Fibroblast of skin of scalp (primary cell): ENCODE measurements around the gene TM4SF18.

ENCODE experiments used
- DNase-seq: peaks from one replicate; pipeline ENCODE4 v3.0.0-alpha.2; 2013

TM4SF18 gene

GRCh38 chr3:149283401-149283800, 50.0 kb downstream of the TM4SF18 start:
- no peak for DNase-seq

GRCh38 chr3:149282836-149283235, 50.6 kb downstream of the TM4SF18 start:
- DNase-seq: no peak

- no peak for DNase-seq
Measured at GRCh38 chr3:149282322-149282721, 51.1 kb downstream of the TM4SF18 start.

- no peak for DNase-seq
Measured at GRCh38 chr3:149280671-149281349, 52.6 kb downstream of the TM4SF18 start.

- no peak for DNase-seq
Measured at GRCh38 chr3:149278911-149279310, 54.5 kb downstream of the TM4SF18 start.

GRCh38 chr3:149277331-149277813, 56.1 kb downstream of the TM4SF18 start:
- peak; percentile 81 for DNase-seq

- no peak for DNase-seq
Measured at GRCh38 chr3:149276619-149277018, 56.8 kb downstream of the TM4SF18 start.

GRCh38 chr3:149274220-149274619, 59.2 kb downstream of the TM4SF18 start:
- DNase-seq: peak; percentile 44

- peak; percentile 89 for DNase-seq
Measured at GRCh38 chr3:149273096-149273751, 60.2 kb downstream of the TM4SF18 start.

- no peak for DNase-seq
Measured at GRCh38 chr3:149271669-149272068, 61.8 kb downstream of the TM4SF18 start.

GRCh38 chr3:149270180-149270579, 63.3 kb downstream of the TM4SF18 start:
- peak; percentile 76 for DNase-seq

- no peak for DNase-seq
Measured at GRCh38 chr3:149269687-149270086, 63.7 kb downstream of the TM4SF18 start.
